Small intestine (tissue), 7 donors: ENCODE results near the gene STX10. TPM values are rescaled to one million over a fixed set of nuclear protein-coding genes. Genes with fewer than 3 reads are reported as not detected.
"Not testable (repeated sequence)": the region's sequence is repeated elsewhere in the genome, so short reads cannot be mapped to it uniquely, and the experiment has no call there.

Source experiments
- DNase-seq, 2 donors: peaks; one replicate each; pipeline versions ENCODE4 v3.0.0 to v3.0.0-alpha.2; 2013
- FAIRE-seq: peaks from 2 replicates; lab custom pipeline; 2012; peaks lifted over from hg19 to GRCh38; lab: Jason Lieb, UNC
- H3K27ac ChIP-seq, 3 donors: one replicate each; pipeline ENCODE4 v1.5.1; 2013; ENCODE audit warnings: low read length in 2 of 3, mild to moderate bottlenecking in 2 of 3, control low read depth in 1 of 3, inconsistent platforms in 1 of 3, low read depth in 1 of 3, moderate library complexity in 1 of 3
- H3K27me3 ChIP-seq, 3 donors: one replicate each; pipeline ENCODE4 v1.6.1; 2013; ENCODE audit warnings: low read length in 3 of 3, inconsistent platforms in 1 of 3; ENCODE audit not compliant: control insufficient read depth in 3 of 3, insufficient read depth in 3 of 3
- H3K36me3 ChIP-seq, 3 donors: one replicate each; pipeline ENCODE4 v1.6.1; 2013; ENCODE audit warnings: low read length in 3 of 3, inconsistent platforms in 1 of 3, low read depth in 1 of 3, mild to moderate bottlenecking in 1 of 3, moderate library complexity in 1 of 3; ENCODE audit not compliant: control insufficient read depth in 3 of 3, insufficient read depth in 2 of 3
- H3K4me1 ChIP-seq, 3 donors: one replicate each; pipeline ENCODE4 v1.6.1; 2013; ENCODE audit warnings: low read length in 2 of 3, inconsistent platforms in 1 of 3, low read depth in 1 of 3, mild to moderate bottlenecking in 1 of 3, moderate library complexity in 1 of 3; ENCODE audit not compliant: control insufficient read depth in 3 of 3, insufficient read depth in 2 of 3
- H3K4me3 ChIP-seq, 3 donors: one replicate each; pipeline ENCODE4 v1.5.1; 2013; ENCODE audit warnings: low read length in 3 of 3, control low read depth in 1 of 3, inconsistent platforms in 1 of 3, low read depth in 1 of 3, mild to moderate bottlenecking in 1 of 3, moderate library complexity in 1 of 3
- H3K9me3 ChIP-seq, 2 donors: one replicate each; pipeline ENCODE4 v1.6.1; 2013; ENCODE audit warnings: low read depth in 1 of 2, low read length in 1 of 2; ENCODE audit not compliant: control insufficient read depth in 2 of 2, insufficient read depth in 1 of 2
- WGBS, 3 donors: extraction: QIAGEN DNeasy Blood & Tissue Kit; methylation state at CpG; one replicate each; pipeline ENCODE4 v1.1.7; 2013; 5-methylcytosine and 5-hydroxymethylcytosine counted together
- polyA plus RNA-seq, 4 donors: library from polyadenylated mRNA; stranded (reverse) in 3 of 4; unstranded in 1 of 4; fragments of 200-250 nt in 3 of 4; fragments of 120-200 nt in 1 of 4; gene quantifications; one replicate each; pipeline versions ENCODE4 v1.2.1 to v1.2.3, GENCODE V29; 2013
- donor health status: healthy with polysubstance abuse.
- donor health status: control.
- donor health status: control.
- donor health status: Bipolar disorder and iron deficiency.
- donor health status: healthy.

STX10 gene
- polyA plus RNA-seq, 4 donors = 46.3 to 162 (median 138) TPM

GRCh38 chr19:13152974-13153568 lies 2.9 kb upstream of the STX10 start:
- 0% methylated on average over 56 to 59 of the region's 59 CpGs for WGBS, 3 donors
- H3K27ac ChIP-seq = peak overlapping the region; percentile 98 to 99 (median 99)
- peak overlapping the region; percentile 99 for H3K4me3 ChIP-seq
- H3K4me1 ChIP-seq = peaks cover 0 to 17% (median 2%) of the 10 kb centered on the region in 3 donors
- no peaks in the 10 kb centered on the region for H3K27me3 ChIP-seq
- no peak for FAIRE-seq
- peaks cover 0 to 16% (median 0%) of the 10 kb centered on the region in 3 donors for H3K36me3 ChIP-seq
- no peaks in the 10 kb centered on the region for H3K9me3 ChIP-seq
- DNase-seq = peak; percentile 96 to 99

DNA sequence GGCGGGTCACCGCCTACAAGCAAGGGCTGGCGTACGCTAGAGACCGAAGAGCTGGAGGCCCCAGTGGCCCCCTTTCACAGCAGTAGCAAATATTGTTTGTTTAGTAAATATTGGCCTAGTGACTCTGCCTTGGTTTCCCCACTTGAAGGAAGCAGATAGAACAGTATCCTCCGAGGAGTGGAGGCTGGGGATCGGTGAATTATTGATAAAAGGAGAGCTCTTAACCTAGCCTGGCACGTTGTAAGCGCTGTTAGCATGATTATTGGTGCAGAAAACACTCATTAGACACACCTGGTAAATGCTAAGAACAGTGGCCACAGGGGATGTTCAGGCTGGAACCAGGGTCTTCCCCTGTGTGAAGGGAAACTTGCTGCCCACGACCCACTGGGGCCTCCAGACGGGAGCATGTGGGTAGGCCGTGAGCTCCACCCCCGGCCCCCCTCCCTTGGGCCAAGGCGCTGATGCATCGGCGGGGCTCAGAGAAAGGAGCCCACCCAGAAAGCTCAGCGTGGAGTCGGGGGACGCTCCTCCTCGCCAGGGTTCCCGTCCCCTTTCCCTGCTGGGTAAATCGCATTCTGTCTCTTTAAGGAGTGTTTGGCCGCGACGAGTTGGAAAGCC lies 2.3 kb upstream of the STX10 start:
- H3K4me1 ChIP-seq = peaks cover 0 to 17% (median 2%) of the 10 kb centered on the region in 3 donors
- H3K9me3 ChIP-seq = no peaks in the 10 kb centered on the region
- FAIRE-seq = no peak
- DNase-seq = no peak
- no peaks in the 10 kb centered on the region for H3K27me3 ChIP-seq
- peaks cover 0 to 16% (median 0%) of the 10 kb centered on the region in 3 donors for H3K36me3 ChIP-seq
- peak overlapping the region; percentile 98 to 99 (median 98) for H3K27ac ChIP-seq
- peak overlapping the region; percentile 77 to 99 (median 99) for H3K4me3 ChIP-seq
- WGBS, 3 donors = 0 to 1% (median 1%) methylated on average over 25 of the region's 25 CpGs

DNA sequence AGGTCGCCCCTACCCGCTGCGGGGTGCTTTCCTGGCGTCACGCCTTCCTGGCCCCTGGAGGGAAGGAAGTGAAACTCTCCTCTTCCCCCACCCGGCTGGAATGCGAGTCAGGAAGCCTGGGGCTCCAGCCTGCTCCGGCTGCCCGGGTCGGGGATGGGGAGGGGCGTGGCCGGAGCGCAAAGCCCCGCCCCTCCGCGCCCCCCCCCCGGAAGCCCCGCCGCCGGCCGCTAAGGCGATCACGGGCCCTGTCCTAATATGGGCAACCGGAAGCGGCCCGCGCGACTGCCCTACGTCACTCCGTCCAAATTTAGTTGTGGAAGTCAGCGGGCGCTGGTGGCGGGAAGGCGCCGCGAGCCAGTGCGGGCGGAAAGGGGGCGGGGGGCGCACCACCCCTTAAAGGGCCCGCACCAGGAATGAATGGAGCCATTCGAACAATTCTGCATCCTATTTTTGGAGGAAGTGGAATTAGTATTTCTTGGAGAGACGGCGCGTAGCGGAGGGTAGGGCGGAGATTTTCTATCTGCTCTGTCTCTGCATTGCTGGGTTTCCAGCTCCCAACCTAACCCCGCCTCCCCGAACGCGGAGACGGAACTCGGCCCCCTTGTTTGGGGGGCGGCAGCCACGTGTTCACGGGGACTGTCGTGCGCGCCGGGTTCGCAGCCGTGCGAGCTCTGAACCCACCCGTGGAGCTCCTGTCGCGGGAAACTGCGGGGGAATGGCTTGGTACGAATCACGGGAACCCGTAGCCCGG lies 1.6 kb upstream of the STX10 start:
- peaks cover 0 to 16% (median 0%) of the 10 kb centered on the region in 3 donors for H3K36me3 ChIP-seq
- H3K27me3 ChIP-seq = no peaks in the 10 kb centered on the region
- H3K27ac ChIP-seq = peak overlapping the region; percentile 98 to 99 (median 99)
- 0 to 1% (median 0%) methylated on average over 48 to 71 of the region's 71 CpGs for WGBS, 3 donors
- FAIRE-seq (no peak), DNase-seq (peak; percentile 96 to 99)
- H3K9me3 ChIP-seq = no peaks in the 10 kb centered on the region
- peaks cover 0 to 17% (median 2%) of the 10 kb centered on the region in 3 donors for H3K4me1 ChIP-seq
- peak overlapping the region; percentile 77 to 99 (median 99) for H3K4me3 ChIP-seq

DNA sequence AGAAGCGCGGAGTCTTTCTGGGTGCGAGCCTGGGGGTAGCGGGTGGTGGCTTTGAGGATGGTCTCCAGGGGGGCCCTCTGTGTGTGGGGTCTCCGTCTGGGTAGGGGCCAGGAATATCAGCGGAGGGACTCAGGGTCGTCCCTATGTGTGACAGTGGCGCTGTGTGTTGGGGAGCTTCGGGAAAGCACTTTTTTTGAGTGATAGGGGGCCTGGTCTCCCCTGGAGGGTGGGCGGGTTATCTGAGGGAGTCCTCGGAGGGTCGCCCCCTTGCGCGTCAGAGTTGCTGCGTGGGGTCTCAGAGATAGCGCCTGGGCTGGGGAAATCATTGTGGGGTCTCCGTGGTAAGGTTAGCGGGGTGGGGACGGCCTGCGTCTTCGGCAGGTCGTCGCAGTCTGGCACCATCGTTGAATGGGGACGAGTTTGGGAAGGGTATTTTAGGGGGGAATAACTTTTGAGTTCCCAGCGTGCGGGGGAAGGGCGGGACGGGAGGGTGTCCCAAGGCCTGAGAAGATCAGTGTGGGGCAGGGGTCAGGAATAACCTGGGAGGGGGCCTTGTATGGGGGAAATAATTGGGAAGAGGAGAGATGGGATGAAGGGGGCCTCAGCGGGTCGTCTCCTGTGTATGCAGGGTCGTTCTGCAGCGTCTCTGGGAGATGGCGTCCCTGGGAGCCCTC lies 893 bp upstream of the STX10 start:
- Histone ChIP-seq H3K36me3 (peaks cover 0 to 21% (median 0%) of the 10 kb centered on the region in 3 donors), H3K4me3 (peak overlapping the region; percentile 47 to 94 (median 93)), H3K9me3 (no peaks in the 10 kb centered on the region), H3K4me1 (peaks cover 0 to 13% (median 2%) of the 10 kb centered on the region in 3 donors), H3K27ac (peak overlapping the region; percentile 86 to 99 (median 95)), H3K27me3 (no peaks in the 10 kb centered on the region)
- FAIRE-seq = no peak
- 0 to 1% (median 1%) methylated on average over 30 to 34 of the region's 34 CpGs for WGBS, 3 donors
- DNase-seq = peak in 1 of 2 donors; percentile 55

- WGBS, 3 donors = 0 to 1% (median 1%) methylated on average over 35 to 46 of the region's 46 CpGs
- DNase-seq = peak; percentile 54 to 74
- Histone ChIP-seq H3K36me3 (peaks cover 0 to 28% (median under 1%) of the 10 kb centered on the region in 3 donors), H3K27me3 (no peaks in the 10 kb centered on the region), H3K27ac (peak overlapping the region; percentile 86 to 99 (median 95)), H3K4me3 (peak overlapping the region; percentile 47 to 94 (median 93)), H3K9me3 (no peaks in the 10 kb centered on the region), H3K4me1 (peaks cover 0 to 3% (median 2%) of the 10 kb centered on the region in 3 donors)
- FAIRE-seq = no peak
Measured at GRCh38 chr19:13149628-13150186, 468 bp downstream of the STX10 start.

GRCh38 chr19:13149173-13149627 lies 975 bp downstream of the STX10 start:
- 9 to 30% (median 15%) methylated on average over 14 to 17 of the region's 17 CpGs for WGBS, 3 donors
- FAIRE-seq, H3K27me3 ChIP-seq: not testable (repeated sequence)

GRCh38 chr19:13146763-13147563 lies 3.2 kb downstream of the STX10 start:
- Histone ChIP-seq H3K27ac (no peak overlapping the region), H3K4me3 (no peak overlapping the region), H3K27me3 (no peaks in the 10 kb centered on the region), H3K9me3 (no peaks in the 10 kb centered on the region), H3K4me1 (peaks cover 0 to 3% (median 2%) of the 10 kb centered on the region in 3 donors), H3K36me3 (peaks cover 3 to 28% (median 4%) of the 10 kb centered on the region in 3 donors)
- FAIRE-seq (no peak), DNase-seq (peak in 1 of 2 donors; percentile 69)
- 50 to 68% (median 58%) methylated on average over 15 to 16 of the region's 16 CpGs for WGBS, 3 donors

More at GRCh38 chr19:13149173-13149627, 975 bp downstream of the STX10 start:
- H3K9me3 ChIP-seq, H3K4me1 ChIP-seq: not testable (repeated sequence)
- Histone ChIP-seq H3K36me3 (peaks cover 3 to 29% (median 4%) of the 10 kb centered on the region in 3 donors), H3K4me3 (peak overlapping the region; percentile 47 to 94 (median 93)), H3K27ac (peak overlapping the region; percentile 9 to 95 (median 86))
- DNase-seq = peak in 1 of 2 donors; percentile 38
